NCI-H2196 (cell line): ENCODE measurements around the gene SMOC2.

ENCODE experiments used
- DNase-seq: peaks from one replicate; lab custom pipeline; 2025; ENCODE audit not compliant: unreplicated experiment; lab: John Stamatoyannopoulos, UW

Gene SMOC2

DNA sequence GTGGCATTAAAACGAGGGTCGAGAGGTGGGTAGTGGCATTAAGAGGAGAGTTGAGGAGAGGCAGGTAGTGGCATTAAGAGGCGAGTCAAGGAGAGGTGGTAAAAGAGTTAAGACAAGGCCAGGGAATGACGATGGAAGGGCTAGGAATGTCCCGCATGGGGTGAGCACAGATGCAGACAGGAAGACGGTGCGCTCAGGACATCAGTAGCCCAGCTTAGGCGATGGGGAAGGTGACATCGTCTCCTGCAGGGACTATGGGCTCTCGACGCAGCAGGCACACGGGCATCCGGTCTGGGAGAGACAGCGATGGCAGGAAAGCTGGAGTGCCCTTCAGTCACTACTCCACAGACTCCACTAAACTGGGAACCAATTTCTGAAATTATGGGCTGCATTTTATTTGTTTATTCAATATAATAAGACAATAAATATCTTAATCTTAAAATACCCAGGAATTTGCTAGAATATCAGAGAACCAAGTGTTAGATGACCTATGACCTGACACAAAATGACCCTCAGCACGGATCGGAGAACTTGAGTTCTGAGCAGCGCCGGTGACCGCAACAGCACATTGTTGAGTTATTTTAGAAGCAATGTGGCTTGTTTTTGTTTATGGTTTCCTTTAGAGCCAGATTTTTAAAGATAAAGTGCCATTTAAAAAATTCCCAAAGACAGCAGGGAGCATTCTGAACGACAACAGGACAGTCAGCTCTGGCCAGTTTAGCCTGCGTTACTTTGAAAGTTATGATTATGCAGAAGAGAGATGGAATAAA lies 177.7 kb downstream of the SMOC2 start:
- no peak for DNase-seq

GRCh38 chr6:168619560-168620314 lies 178.8 kb downstream of the SMOC2 start:
- no peak for DNase-seq

- DNase-seq: no peak
These were observed 179.6 kb downstream of the SMOC2 start for GRCh38 chr6:168620578-168620977.

GRCh38 chr6:168623736-168624135 lies 182.8 kb downstream of the SMOC2 start:
- no peak for DNase-seq

DNA sequence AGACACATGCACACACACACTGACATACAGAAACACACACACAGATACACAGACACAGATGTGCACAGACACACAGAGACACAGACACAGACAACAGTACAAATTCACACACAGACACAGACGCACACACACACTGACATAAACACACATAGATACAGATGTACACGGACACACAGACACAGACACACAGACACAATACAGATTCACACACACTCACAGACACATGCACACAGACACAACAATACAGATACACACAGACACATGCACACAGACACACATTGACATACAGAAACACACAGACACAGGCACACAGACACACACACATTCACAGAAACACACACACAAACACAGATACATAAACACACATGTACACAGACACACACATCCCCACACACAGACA lies 183.6 kb downstream of the SMOC2 start:
- DNase-seq: no peak

- no peak for DNase-seq
These were observed 184.0 kb downstream of the SMOC2 start for GRCh38 chr6:168624948-168625347.

- DNase-seq: no peak
These were observed 184.6 kb downstream of the SMOC2 start for GRCh38 chr6:168625602-168626001.

- no peak for DNase-seq
These were observed 185.1 kb downstream of the SMOC2 start for GRCh38 chr6:168626046-168626602.

DNA sequence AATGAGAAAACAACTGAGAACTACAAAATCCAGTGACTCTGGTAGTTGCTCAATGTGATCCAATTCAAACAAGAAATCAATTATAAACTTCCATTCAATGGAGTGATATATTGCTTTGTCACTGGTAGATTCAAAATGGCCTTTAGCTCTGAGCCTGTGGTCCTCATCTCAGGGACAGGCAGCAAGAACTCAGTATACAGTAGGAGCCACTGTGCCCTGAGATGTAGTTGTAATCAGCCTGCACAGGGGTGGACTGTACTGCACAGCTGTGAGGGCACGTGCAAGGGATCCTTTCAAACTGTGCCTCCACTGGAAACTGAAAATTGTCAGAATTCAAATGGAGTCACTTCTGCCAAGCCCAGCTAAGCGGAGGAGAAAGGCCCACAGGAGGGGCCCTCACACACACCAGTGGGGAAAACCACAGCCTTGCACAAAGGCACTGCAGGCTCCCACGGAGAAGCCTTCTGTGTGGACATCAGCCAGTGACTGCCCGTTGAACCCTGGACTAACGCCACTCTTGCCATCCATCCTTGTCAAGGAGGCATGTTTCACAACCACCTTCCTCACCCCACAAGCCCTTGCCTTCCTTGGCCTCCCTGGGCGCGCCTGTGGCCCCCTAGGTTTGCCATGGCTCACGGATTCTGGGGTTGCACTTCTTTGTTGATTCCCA lies 186.7 kb downstream of the SMOC2 start:
- no peak for DNase-seq

GRCh38 chr6:168628176-168628553 lies 187.2 kb downstream of the SMOC2 start:
- DNase-seq: no peak

GRCh38 chr6:168628732-168629245 lies 187.8 kb downstream of the SMOC2 start:
- no peak for DNase-seq

DNA sequence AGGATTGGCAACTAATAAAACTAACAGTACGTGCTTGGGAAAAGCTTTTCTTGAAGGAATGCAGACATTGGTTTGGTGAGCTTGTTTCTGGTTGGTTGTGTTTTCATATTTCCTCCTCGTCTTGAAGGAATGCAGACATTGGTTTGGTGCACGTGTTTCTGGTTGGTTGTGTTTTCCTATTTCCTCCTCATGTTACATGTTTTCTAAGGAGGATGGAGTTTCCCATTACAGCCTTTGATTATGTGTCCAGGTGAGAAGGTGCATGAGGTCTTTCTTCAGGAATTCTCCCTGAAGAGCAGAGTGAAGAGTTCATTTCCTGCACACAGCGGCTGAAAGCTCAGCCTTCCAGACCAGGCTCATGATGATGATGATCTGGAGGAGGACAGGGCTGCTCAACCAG lies 190.6 kb downstream of the SMOC2 start:
- DNase-seq: no peak

- no peak for DNase-seq
These were observed 191.7 kb downstream of the SMOC2 start for GRCh38 chr6:168632694-168633093.

DNA sequence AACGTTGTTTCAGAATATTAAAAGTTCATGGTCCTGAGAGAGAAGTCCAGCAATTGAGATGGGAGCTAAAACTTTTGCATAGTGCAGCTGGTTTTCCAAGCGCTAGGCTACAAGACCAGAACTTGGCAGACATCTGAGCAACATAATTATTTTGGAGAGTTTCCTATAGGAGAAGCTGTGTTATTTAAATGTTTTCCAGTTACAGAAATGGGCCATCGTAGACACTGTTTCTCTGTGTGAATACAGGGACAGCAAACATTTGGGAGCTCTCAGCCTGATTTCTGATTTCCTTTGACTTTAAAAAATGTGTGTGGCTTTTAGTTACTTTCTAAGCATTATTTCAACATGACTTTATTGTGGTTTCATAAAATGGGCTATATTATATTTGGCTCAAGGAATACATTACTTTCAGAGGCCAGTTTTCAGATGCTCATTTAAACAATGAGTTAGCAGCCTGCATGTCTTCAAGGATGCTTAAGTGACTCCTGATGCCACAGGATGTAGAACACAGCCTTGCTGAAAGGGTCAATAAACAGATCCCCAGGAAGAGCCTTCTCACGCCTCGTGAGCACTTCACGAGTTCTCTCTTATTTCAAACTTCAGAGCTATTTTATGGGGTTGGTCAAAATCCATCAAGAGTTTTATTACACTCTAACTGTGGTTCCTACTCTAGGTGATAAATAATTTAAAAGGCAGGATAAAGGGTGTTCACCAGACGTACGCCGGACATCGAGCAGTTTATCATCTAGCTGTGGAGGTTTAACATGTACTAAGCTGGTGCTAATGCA lies 193.8 kb downstream of the SMOC2 start:
- DNase-seq: no peak

DNA sequence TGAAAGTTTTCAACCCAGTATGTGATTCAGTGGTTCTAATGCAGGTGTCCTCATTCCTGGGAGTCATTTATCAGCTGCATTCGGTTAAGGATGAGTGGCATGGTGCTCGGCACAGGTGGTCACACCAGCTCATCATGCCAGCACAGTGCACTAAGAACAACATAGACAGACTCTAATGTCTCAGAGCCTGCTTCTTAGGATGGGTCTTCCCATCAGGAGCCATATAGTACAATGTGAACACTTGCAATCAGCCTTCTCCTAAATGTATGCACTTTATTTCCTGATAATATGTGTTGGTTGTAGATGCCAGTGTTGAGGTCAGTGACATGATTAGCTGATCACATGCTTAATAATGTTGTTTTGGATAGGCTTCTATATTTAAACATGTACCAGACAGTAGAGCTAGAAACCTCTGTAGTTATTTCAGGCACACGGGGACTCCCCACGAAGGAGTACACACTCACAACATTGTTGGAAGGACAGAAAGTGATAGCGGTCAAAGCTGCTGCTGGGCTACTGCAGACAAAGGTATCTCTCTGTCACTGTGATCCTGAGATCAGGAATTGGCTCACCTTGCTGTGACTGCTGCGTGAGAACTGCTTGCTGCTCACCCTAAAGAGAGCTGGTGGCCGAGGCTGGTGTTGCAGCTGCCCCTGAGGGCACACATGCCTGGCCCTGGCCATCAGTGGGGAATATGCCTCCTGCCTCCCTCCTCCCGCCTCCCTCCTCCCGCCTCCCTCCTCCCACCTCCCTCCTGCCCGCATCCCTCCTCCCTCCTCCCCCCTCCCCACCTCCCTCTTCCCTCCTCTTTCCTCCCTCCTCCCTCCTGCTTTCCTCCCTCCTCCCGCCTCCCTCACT lies 195.4 kb downstream of the SMOC2 start:
- DNase-seq: no peak

DNA sequence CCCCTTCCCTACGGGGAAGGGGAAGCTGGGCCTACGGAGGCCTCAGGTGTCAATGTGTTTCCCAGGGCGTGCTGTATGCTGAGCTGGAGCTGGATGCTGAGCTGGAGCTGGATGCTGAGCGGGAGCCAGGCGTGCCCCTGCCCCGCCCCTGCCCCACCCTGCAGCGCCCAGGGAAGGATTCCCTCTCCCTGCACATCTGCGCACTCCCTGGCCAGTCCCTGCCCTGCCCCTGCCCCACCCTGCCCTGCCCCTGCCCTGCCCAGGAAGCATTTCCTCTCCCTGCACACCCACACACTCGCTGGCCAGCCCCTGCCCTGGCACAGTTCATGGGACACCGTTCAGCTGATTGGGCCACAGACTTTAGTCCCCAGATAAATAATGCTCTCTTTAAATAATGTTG lies 196.8 kb downstream of the SMOC2 start:
- no peak for DNase-seq

DNA sequence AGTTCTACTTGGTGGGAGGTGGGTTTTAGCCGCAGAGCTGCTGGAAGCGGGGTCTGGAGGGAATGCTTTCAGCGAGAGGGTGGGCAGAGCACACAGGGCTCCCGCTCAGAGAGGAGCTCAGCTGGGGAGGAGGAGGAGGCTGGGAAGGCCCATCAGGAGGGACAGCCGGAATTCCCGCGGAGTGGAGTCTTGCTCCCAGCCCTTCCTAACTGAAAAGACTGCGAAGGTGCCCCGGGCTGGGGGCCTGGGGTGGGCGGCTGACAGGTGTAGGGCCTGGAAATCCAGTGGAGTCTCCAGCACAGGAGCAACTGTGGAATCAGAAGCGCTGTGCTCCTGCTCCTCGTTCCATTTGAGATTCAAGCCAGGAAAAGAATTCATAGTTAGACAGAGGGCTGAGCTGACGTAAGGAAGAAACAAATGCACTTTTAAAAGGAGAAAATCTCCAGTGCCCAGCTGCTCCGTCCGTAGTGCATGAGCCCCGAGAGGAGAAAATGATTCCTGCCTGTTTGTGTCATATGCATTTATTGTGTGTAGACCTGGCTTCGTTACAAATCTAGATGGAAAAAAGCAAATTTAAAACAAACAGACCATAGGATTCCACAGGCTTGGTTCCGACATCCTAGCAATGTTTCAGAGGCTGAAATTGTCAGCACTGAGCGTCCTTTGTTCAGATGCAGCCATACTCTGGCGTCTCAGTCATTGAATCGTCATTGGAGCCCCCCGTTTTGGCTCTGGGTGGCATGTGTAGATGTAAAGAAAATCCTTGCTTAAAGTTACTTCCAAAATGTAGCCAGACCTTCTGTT lies 197.7 kb downstream of the SMOC2 start:
- no peak for DNase-seq

- no peak for DNase-seq
These were observed 199.2 kb downstream of the SMOC2 start for GRCh38 chr6:168640181-168640580.

DNA sequence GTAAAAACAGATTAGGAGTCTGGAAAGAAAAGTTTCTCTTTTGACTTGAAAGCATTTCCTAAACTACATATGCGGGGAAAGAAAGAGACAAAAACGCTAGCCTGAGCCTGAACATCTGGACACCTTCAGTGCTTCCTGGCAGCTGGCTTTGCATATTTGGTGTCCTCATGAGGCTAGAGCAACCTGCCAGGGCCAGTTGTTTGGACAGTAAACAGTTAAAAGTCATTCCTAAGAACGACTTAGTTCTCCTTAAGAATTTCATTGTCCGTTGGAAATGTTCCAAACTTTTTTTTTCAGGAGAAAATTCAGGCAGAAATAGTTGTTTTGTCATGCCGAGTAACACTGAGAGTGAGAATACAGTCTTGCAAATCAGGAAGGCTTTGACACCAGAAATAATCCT lies 199.8 kb downstream of the SMOC2 start:
- DNase-seq: no peak
